ENCODE results near the gene ADGRV1.

DNA sequence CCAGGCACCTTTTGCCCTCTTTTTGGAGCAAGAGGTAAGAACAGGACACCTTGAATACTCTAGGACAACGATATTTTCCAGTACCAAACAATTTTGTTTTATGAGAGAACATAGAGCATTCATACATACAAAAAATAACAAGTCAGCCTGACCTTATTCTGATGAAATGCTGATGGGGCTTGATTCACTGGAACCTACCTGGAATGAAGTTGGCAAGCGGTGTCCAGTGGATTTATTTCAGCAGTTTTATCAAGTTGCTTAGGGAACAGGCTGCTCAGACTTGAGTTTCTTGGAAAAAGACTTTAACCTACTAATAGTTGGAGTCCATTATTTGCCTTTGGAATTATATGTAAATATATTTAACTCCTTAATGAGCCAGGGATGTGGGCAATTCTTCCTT, 502.5 kb downstream of the ADGRV1 start:
- TF ChIP-seq SP1 (IDR thresholded peaks at IDR 0.05) (no peak), FOXA1 (IDR thresholded peaks at IDR 0.05) (no peak), NFRKB (IDR thresholded peaks at IDR 0.05) (no peak), BHLHE40 (IDR thresholded peaks at IDR 0.05; ENCODE audit: borderline replicate concordance) (no peak), ELF4 (IDR thresholded peaks at IDR 0.05) (no peak), FOXK2 (IDR thresholded peaks at IDR 0.05) (no peak), SUZ12 (IDR thresholded peaks at IDR 0.05) (no peak), ZNF384 (IDR thresholded peaks at IDR 0.05) (no peak)
